ENCODE data around the gene RNF227.

RNF227 gene

GRCh38 chr17:7930841-7931631 lies 14.9 kb upstream of the RNF227 start:
- Histone ChIP-seq H3K9me3 (ENCODE audit: control insufficient read depth, insufficient read depth, low read length) (no peaks in the 10 kb centered on the region), H3K4me1 (ENCODE audit: control insufficient read depth, insufficient read depth, low read length) (peaks cover 1% of the 10 kb centered on the region; the same call in 1 of the 2 replicates), H3K36me3 (ENCODE audit: control insufficient read depth, insufficient read depth, low read length) (no peaks in the 10 kb centered on the region), H3K27me3 (ENCODE audit: control insufficient read depth, insufficient read depth, low read length) (peaks cover 13% of the 10 kb centered on the region), H3K27ac (ENCODE audit: low read length) (no peak overlapping the region), H3K4me3 (ENCODE audit: low read length) (peak overlapping the region; percentile 84; the same call in 1 of the 2 replicates)
- WGBS (ENCODE audit: insufficient coverage, insufficient read length) = no CpG with 5 or more reads among the region's 20 CpGs
- no peak for DNase-seq (ENCODE audit: low read depth, low spot score)

GRCh38 chr17:7929158-7930023 lies 13.3 kb upstream of the RNF227 start, which contains the start of gene KCNAB3:
Gene KCNAB3, minus strand, starts transcription at chr17:7929856. Its CDS starts 421 bp downstream, at chr17:7929435.
- peaks cover 1% of the 10 kb centered on the region; the same call in 1 of the 2 replicates for H3K4me1 ChIP-seq (ENCODE audit: control insufficient read depth, insufficient read depth, low read length)

GRCh38 chr17:7927596-7927995 lies 11.5 kb upstream of the RNF227 start:
- no peaks in the 10 kb centered on the region; the same call in 1 of the 2 replicates for H3K4me1 ChIP-seq (ENCODE audit: control insufficient read depth, insufficient read depth, low read length)
- H3K4me3 ChIP-seq (ENCODE audit: low read length) = no peak overlapping the region
- no CpG with 5 or more reads among the region's 3 CpGs for WGBS (ENCODE audit: insufficient coverage, insufficient read length)
- H3K9me3 ChIP-seq (ENCODE audit: control insufficient read depth, insufficient read depth, low read length) = no peaks in the 10 kb centered on the region
- H3K27me3 ChIP-seq (ENCODE audit: control insufficient read depth, insufficient read depth, low read length) = peaks cover 23% of the 10 kb centered on the region
- DNase-seq (ENCODE audit: low read depth, low spot score) = no peak
- H3K36me3 ChIP-seq (ENCODE audit: control insufficient read depth, insufficient read depth, low read length) = no peaks in the 10 kb centered on the region
- H3K27ac ChIP-seq (ENCODE audit: low read length) = no peak overlapping the region

More at GRCh38 chr17:7929158-7930023, 13.3 kb upstream of the RNF227 start, which contains the start of gene KCNAB3:
- peaks cover 13% of the 10 kb centered on the region for H3K27me3 ChIP-seq (ENCODE audit: control insufficient read depth, insufficient read depth, low read length)
- DNase-seq (ENCODE audit: low read depth, low spot score) = no peak
- no peaks in the 10 kb centered on the region for H3K9me3 ChIP-seq (ENCODE audit: control insufficient read depth, insufficient read depth, low read length)
- H3K36me3 ChIP-seq (ENCODE audit: control insufficient read depth, insufficient read depth, low read length) = no peaks in the 10 kb centered on the region
- no CpG with 5 or more reads among the region's 67 CpGs for WGBS (ENCODE audit: insufficient coverage, insufficient read length)
- H3K27ac ChIP-seq (ENCODE audit: low read length) = no peak within 1 kb of the TSS
- peak within 1 kb of the TSS; percentile 69; the same call in 1 of the 2 replicates for H3K4me3 ChIP-seq (ENCODE audit: low read length)

GRCh38 chr17:7922845-7923628 lies 6.9 kb upstream of the RNF227 start:
- no CpG with 5 or more reads among the region's 45 CpGs for WGBS (ENCODE audit: insufficient coverage, insufficient read length)
- Histone ChIP-seq H3K9me3 (ENCODE audit: control insufficient read depth, insufficient read depth, low read length) (no peaks in the 10 kb centered on the region), H3K27me3 (ENCODE audit: control insufficient read depth, insufficient read depth, low read length) (peaks cover 18% of the 10 kb centered on the region; the same call in 1 of the 2 replicates), H3K4me3 (ENCODE audit: low read length) (peak overlapping the region; percentile 18; the same call in 1 of the 2 replicates), H3K27ac (ENCODE audit: low read length) (no peak overlapping the region), H3K4me1 (ENCODE audit: control insufficient read depth, insufficient read depth, low read length) (peaks cover 2% of the 10 kb centered on the region; the same call in 1 of the 2 replicates), H3K36me3 (ENCODE audit: control insufficient read depth, insufficient read depth, low read length) (no peaks in the 10 kb centered on the region)
- DNase-seq (ENCODE audit: low read depth, low spot score) = no peak

GRCh38 chr17:7922269-7922844 lies 6.3 kb upstream of the RNF227 start:
- H3K9me3 ChIP-seq (ENCODE audit: control insufficient read depth, insufficient read depth, low read length) = no peaks in the 10 kb centered on the region
- H3K27me3 ChIP-seq (ENCODE audit: control insufficient read depth, insufficient read depth, low read length) = peaks cover 16% of the 10 kb centered on the region; the same call in 1 of the 2 replicates
- no CpG with 5 or more reads among the region's 16 CpGs for WGBS (ENCODE audit: insufficient coverage, insufficient read length)
- H3K4me1 ChIP-seq (ENCODE audit: control insufficient read depth, insufficient read depth, low read length) = peaks cover 2% of the 10 kb centered on the region; the same call in 1 of the 2 replicates
- H3K36me3 ChIP-seq (ENCODE audit: control insufficient read depth, insufficient read depth, low read length) = no peaks in the 10 kb centered on the region
- no peak for DNase-seq (ENCODE audit: low read depth, low spot score)
- H3K4me3 ChIP-seq (ENCODE audit: low read length) = peak overlapping the region; percentile 4; the same call in 1 of the 2 replicates
- H3K27ac ChIP-seq (ENCODE audit: low read length) = no peak overlapping the region

- Histone ChIP-seq H3K27ac (ENCODE audit: low read length) (no peak overlapping the region), H3K36me3 (ENCODE audit: control insufficient read depth, insufficient read depth, low read length) (no peaks in the 10 kb centered on the region), H3K4me1 (ENCODE audit: control insufficient read depth, insufficient read depth, low read length) (peaks cover 4% of the 10 kb centered on the region; the same call in 1 of the 2 replicates), H3K27me3 (ENCODE audit: control insufficient read depth, insufficient read depth, low read length) (peaks cover 11% of the 10 kb centered on the region), H3K9me3 (ENCODE audit: control insufficient read depth, insufficient read depth, low read length) (no peaks in the 10 kb centered on the region), H3K4me3 (ENCODE audit: low read length) (no peak overlapping the region)
- no peak for DNase-seq (ENCODE audit: low read depth, low spot score)
- WGBS (ENCODE audit: insufficient coverage, insufficient read length) = no CpG with 5 or more reads among the region's 2 CpGs
Observed at GRCh38 chr17:7916808-7917207, 719 bp upstream of the RNF227 start.

GRCh38 chr17:7916385-7916682 lies 245 bp upstream of the RNF227 start:
- Histone ChIP-seq H3K27me3 (ENCODE audit: control insufficient read depth, insufficient read depth, low read length) (peaks cover 11% of the 10 kb centered on the region), H3K36me3 (ENCODE audit: control insufficient read depth, insufficient read depth, low read length) (no peaks in the 10 kb centered on the region), H3K4me1 (ENCODE audit: control insufficient read depth, insufficient read depth, low read length) (peaks cover 4% of the 10 kb centered on the region; the same call in 1 of the 2 replicates), H3K27ac (ENCODE audit: low read length) (no peak overlapping the region), H3K9me3 (ENCODE audit: control insufficient read depth, insufficient read depth, low read length) (no peaks in the 10 kb centered on the region), H3K4me3 (ENCODE audit: low read length) (peak overlapping the region; percentile 27; the same call in 1 of the 2 replicates)
- DNase-seq (ENCODE audit: low read depth, low spot score) = no peak
- no CpG with 5 or more reads among the region's 15 CpGs for WGBS (ENCODE audit: insufficient coverage, insufficient read length)

GRCh38 chr17:7915179-7915610 lies 894 bp downstream of the RNF227 start:
- H3K4me1 ChIP-seq (ENCODE audit: control insufficient read depth, insufficient read depth, low read length) = peaks cover 4% of the 10 kb centered on the region; the same call in 1 of the 2 replicates
- H3K27me3 ChIP-seq (ENCODE audit: control insufficient read depth, insufficient read depth, low read length) = peaks cover 10% of the 10 kb centered on the region
- H3K36me3 ChIP-seq (ENCODE audit: control insufficient read depth, insufficient read depth, low read length) = no peaks in the 10 kb centered on the region; the same call in 1 of the 2 replicates
- H3K9me3 ChIP-seq (ENCODE audit: control insufficient read depth, insufficient read depth, low read length) = no peaks in the 10 kb centered on the region
- WGBS (ENCODE audit: insufficient coverage, insufficient read length) = no CpG with 5 or more reads among the region's 15 CpGs
- DNase-seq (ENCODE audit: low read depth, low spot score) = no peak
- H3K4me3 ChIP-seq (ENCODE audit: low read length) = peak overlapping the region; percentile 41; the same call in 1 of the 2 replicates
- H3K27ac ChIP-seq (ENCODE audit: low read length) = no peak overlapping the region

- Histone ChIP-seq H3K36me3 (ENCODE audit: control insufficient read depth, insufficient read depth, low read length) (no peaks in the 10 kb centered on the region; the same call in 1 of the 2 replicates), H3K27me3 (ENCODE audit: control insufficient read depth, insufficient read depth, low read length) (peaks cover 10% of the 10 kb centered on the region), H3K4me1 (ENCODE audit: control insufficient read depth, insufficient read depth, low read length) (peaks cover 4% of the 10 kb centered on the region; the same call in 1 of the 2 replicates), H3K4me3 (ENCODE audit: low read length) (no peak overlapping the region), H3K9me3 (ENCODE audit: control insufficient read depth, insufficient read depth, low read length) (no peaks in the 10 kb centered on the region), H3K27ac (ENCODE audit: low read length) (no peak overlapping the region)
- no peak for DNase-seq (ENCODE audit: low read depth, low spot score)
- WGBS (ENCODE audit: insufficient coverage, insufficient read length) = no CpG with 5 or more reads among the region's 3 CpGs
Observed at GRCh38 chr17:7912927-7913524, 3.1 kb downstream of the RNF227 start.
